Left ventricle myocardium inferior (tissue), 1 donor: ENCODE results near the gene CDC25A. TPM values are rescaled to one million over a fixed set of nuclear protein-coding genes. Genes with fewer than 3 reads are reported as not detected.

Experiments used
- DNase-seq: peaks from one replicate; pipeline ENCODE4 v3.0.0-alpha.2; 2020
- H3K27ac ChIP-seq: fragments of 200-600 bp; replicated peaks from 2 replicates; pipeline ENCODE4 v1.8.0; 2021
- H3K27me3 ChIP-seq: fragments of 200-600 bp; 2 replicates; pipeline ENCODE4 v1.8.0; 2021; ENCODE audit warnings: low read depth
- H3K36me3 ChIP-seq: fragments of 200-600 bp; 2 replicates; pipeline ENCODE4 v1.8.0; 2021
- H3K4me1 ChIP-seq: fragments of 200-600 bp; 2 replicates; pipeline ENCODE4 v1.8.0; 2021
- H3K4me3 ChIP-seq: fragments of 200-600 bp; 2 replicates; pipeline ENCODE4 v1.8.0; 2021; ENCODE audit warnings: mild to moderate bottlenecking, moderate library complexity
- H3K9me3 ChIP-seq: fragments of 200-600 bp; replicated peaks from 2 replicates; pipeline ENCODE4 v1.8.0; 2021
- CTCF ChIP-seq: fragments of 200-600 bp; IDR thresholded peaks from 2 replicates; pipeline ENCODE4 v1.8.0; 2021; ENCODE audit warnings: antibody characterized with exemption, mild to moderate bottlenecking, borderline replicate concordance
- intact Hi-C: fragments of 100-400 bp; cut with micrococcal nuclease; formaldehyde crosslinking; loops from one replicate; pipeline ENCODE4 v1.11.0; 2022
- total RNA-seq: library from RNA; stranded (reverse); fragmentation: NEBNext Ultra II Directional; extraction: Animal tissue kit (Norgen Biotek cat#: 25700); gene quantifications from one replicate; pipeline ENCODE4 v1.2.1, GENCODE V29; 2021
- donor health status: DM: no; HTN: yes; CAD: no; lungs with severe emphysema.

Gene CDC25A
- total RNA-seq, 1 donor from 2014 or later = 0.52 TPM

- Histone ChIP-seq H3K4me1 (no peaks in the 10 kb centered on the region), H3K4me3 (no peak overlapping the region), H3K27ac (no peak overlapping the region), H3K9me3 (no peaks in the 10 kb centered on the region), H3K36me3 (no peaks in the 10 kb centered on the region), H3K27me3 (no peaks in the 10 kb centered on the region)
- DNase-seq = peak; percentile 61
- intact Hi-C loops = loop anchor here (10.0 kb wide), 1 partner anchor 173 kb away; no protein-coding TSS in a partner anchor
- TF ChIP-seq CTCF = peak; percentile 86
Observed at GRCh38 chr3:48157950-48158376, 30.3 kb downstream of the CDC25A start.

GRCh38 chr3:48157202-48157840 lies 30.9 kb downstream of the CDC25A start:
- Histone ChIP-seq H3K4me3 (no peak overlapping the region), H3K27ac (no peak overlapping the region), H3K27me3 (no peaks in the 10 kb centered on the region), H3K4me1 (peaks cover 2% of the 10 kb centered on the region), H3K36me3 (no peaks in the 10 kb centered on the region), H3K9me3 (no peaks in the 10 kb centered on the region)
- no peak for TF ChIP-seq CTCF
- intact Hi-C loops = loop anchor here (10.0 kb wide), 1 partner anchor 173 kb away; no protein-coding TSS in a partner anchor
- no peak for DNase-seq

GRCh38 chr3:48156163-48156562 lies 32.1 kb downstream of the CDC25A start:
- intact Hi-C loops = loop anchor here (10.0 kb wide), 1 partner anchor 171 kb away; no protein-coding TSS in a partner anchor
- no peak for TF ChIP-seq CTCF
- DNase-seq = no peak
- Histone ChIP-seq H3K4me3 (no peak overlapping the region), H3K9me3 (no peaks in the 10 kb centered on the region), H3K36me3 (no peaks in the 10 kb centered on the region), H3K27ac (no peak overlapping the region), H3K27me3 (no peaks in the 10 kb centered on the region), H3K4me1 (peaks cover 14% of the 10 kb centered on the region)

GRCh38 chr3:48155122-48155521 lies 33.1 kb downstream of the CDC25A start:
- intact Hi-C loops = loop anchor here (10.0 kb wide), 1 partner anchor 170 kb away; no protein-coding TSS in a partner anchor
- Histone ChIP-seq H3K36me3 (no peaks in the 10 kb centered on the region), H3K27ac (no peak overlapping the region)

GRCh38 chr3:48151807-48152427 lies 36.3 kb downstream of the CDC25A start:
- no peaks in the 10 kb centered on the region for H3K27me3 ChIP-seq
- DNase-seq = no peak
- intact Hi-C loops = loop anchor here (10.0 kb wide), 1 partner anchor 167 kb away; no protein-coding TSS in a partner anchor
- H3K9me3 ChIP-seq = no peaks in the 10 kb centered on the region
- no peak for TF ChIP-seq CTCF
- H3K4me1 ChIP-seq = peaks cover 21% of the 10 kb centered on the region
- peak overlapping the region; percentile 78 for H3K27ac ChIP-seq
- peak overlapping the region; percentile 12 for H3K4me3 ChIP-seq
- H3K36me3 ChIP-seq = no peaks in the 10 kb centered on the region

More at GRCh38 chr3:48155122-48155521, 33.1 kb downstream of the CDC25A start:
- no peak for DNase-seq
- Histone ChIP-seq H3K4me1 (peaks cover 21% of the 10 kb centered on the region), H3K27me3 (no peaks in the 10 kb centered on the region), H3K9me3 (no peaks in the 10 kb centered on the region), H3K4me3 (no peak overlapping the region)
- no peak for TF ChIP-seq CTCF
